Epithelial cell of esophagus (primary cell): ENCODE data around the gene ERCC6L2.

Experiments
- DNase-seq: peaks from one replicate; pipeline ENCODE4 v3.0.0; 2010; ENCODE audit warnings: low read depth
- H3K4me3 ChIP-seq: 2 replicates; pipeline ENCODE4 v1.5.1; 2011; ENCODE audit warnings: mild to moderate bottlenecking, low read length, control low read depth
- TF ChIP-seq, protein P1 (sequence below): IDR thresholded peaks from 2 replicates; pipeline ENCODE4 v1.5.1; 2011; ENCODE audit warnings: low read depth, mild to moderate bottlenecking, low read length, control low read depth, inconsistent platforms; ENCODE audit not compliant: insufficient read depth; ENCODE audit errors: missing control alignments

ERCC6L2 gene

DNA sequence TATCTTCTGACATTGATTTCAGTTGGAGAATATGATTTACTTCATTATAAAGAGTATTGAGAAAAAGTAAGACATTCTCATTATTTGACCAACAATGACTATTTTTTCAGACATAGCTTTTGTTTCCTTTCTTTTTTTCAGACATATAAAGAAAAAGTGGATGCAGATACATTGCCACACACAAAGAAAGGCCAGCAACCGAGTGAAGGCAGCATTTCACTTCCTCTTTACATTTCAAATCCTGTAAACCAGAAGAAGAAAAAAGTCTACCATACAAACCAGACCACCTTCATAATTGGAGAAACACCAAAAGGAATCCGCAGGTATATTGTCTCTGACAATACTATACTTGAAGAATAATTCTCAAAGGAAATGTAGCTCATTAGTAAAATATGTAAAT lies 128.9 kb downstream of the ERCC6L2 start:
- TF ChIP-seq, protein P1, sequence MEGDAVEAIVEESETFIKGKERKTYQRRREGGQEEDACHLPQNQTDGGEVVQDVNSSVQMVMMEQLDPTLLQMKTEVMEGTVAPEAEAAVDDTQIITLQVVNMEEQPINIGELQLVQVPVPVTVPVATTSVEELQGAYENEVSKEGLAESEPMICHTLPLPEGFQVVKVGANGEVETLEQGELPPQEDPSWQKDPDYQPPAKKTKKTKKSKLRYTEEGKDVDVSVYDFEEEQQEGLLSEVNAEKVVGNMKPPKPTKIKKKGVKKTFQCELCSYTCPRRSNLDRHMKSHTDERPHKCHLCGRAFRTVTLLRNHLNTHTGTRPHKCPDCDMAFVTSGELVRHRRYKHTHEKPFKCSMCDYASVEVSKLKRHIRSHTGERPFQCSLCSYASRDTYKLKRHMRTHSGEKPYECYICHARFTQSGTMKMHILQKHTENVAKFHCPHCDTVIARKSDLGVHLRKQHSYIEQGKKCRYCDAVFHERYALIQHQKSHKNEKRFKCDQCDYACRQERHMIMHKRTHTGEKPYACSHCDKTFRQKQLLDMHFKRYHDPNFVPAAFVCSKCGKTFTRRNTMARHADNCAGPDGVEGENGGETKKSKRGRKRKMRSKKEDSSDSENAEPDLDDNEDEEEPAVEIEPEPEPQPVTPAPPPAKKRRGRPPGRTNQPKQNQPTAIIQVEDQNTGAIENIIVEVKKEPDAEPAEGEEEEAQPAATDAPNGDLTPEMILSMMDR: no peak
- no peak for DNase-seq
- H3K4me3 ChIP-seq: no peak overlapping the region

DNA sequence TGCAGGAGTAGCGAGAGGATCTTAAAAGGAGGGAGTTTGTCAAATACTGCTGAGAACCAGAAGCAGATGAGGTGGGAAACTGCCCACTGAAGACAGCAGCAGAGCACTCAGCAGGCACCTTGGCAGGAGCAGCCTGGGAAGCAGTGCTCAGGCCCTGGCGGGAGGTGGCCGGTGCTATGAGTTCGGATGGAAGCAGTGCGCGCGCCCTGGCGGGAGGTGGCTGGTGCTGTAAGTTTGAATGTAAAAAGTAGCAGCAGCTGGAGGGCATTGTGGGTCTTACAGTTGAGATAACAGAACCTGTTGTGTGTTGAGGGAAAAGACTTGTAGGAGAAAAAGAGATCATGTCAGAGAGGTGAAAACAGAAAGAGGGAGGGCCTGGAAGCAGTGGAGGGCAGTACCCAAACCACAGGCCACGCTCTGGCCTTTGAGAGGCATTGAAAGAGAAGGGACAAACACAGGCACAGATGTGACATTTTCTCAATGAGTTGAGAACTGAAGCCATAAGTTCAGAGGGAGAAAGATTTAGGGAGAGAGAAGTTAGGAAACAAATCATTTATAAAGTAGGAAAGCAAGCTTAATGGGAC lies 130.9 kb downstream of the ERCC6L2 start:
- TF ChIP-seq, protein P1: no peak
- no peak for DNase-seq
- H3K4me3 ChIP-seq: no peak overlapping the region

DNA sequence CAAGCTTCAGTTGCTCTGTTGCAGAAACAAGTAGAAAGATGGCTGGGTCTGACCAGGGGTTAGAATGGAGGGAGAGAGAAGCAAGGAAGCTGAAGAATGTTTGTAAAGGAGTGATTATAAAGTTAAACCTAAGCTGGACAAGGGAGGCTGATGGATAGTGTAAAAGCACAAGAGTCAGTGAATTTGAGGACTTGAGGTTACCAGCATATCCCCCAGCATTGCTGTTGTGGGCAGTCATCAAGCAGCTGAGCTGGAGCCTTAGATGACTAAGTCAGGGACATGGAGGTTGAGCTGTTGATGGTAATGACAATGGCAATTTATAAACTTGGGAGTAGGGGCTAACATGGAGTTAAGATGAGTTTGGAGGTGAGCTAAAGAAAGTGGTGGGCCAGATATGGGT lies 131.5 kb downstream of the ERCC6L2 start:
- TF ChIP-seq, protein P1: no peak
- no peak for DNase-seq
- H3K4me3 ChIP-seq: no peak overlapping the region

DNA sequence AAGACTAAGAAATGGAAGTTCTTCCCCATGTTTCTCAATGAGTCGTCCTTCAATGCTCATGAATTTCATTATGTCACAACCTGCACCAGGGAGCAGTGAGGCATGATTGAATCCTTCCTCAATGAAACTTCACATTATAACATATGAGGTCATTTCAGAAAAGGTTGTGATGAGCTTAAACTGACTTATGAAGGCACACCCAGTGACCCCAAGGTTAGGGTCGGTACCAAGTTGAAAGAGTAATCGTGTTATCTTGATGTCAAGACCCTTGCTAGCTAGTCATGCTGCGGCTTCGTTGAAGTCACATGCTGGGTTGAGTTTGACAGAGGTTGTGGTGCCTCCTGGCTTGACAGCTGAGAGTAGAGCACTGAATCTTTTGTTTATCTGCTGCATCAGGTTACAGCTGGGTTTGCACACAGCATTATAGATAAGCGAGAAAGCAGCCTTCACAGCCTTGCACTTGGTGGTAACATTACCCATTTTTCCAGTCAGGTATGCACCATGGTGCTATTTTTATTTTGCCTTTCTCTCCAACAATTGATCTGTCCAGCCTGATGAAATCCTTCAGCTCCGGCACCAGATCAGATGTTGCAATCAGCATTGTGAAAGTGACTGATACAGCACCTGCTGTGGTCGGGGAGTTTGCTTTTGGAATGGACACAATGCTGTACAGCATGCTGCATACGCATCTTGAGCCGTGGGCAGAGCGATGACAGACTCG lies 133.2 kb downstream of the ERCC6L2 start:
- TF ChIP-seq, protein P1: no peak
- peak; percentile 59 for DNase-seq
- H3K4me3 ChIP-seq: no peak overlapping the region

DNA sequence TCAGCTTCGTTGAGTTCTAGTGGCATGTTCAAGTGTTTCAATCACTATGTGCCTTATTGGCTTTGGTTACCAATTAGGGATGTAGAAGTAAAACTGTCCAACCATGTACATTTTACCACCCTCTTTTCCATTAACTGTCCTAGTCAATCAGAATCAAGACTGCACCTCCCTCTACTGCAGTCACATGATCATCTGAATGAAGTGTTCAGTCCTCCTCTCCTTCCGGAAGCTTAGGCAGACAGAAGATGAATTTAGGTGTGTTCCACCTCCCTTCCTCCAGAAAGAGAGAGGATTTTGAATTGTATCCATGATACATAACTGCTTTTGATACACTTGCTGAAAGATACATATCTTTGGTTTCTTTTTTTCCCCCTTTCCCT lies 133.7 kb downstream of the ERCC6L2 start:
- H3K4me3 ChIP-seq: no peak overlapping the region
- TF ChIP-seq, protein P1: no peak
- no peak for DNase-seq

DNA sequence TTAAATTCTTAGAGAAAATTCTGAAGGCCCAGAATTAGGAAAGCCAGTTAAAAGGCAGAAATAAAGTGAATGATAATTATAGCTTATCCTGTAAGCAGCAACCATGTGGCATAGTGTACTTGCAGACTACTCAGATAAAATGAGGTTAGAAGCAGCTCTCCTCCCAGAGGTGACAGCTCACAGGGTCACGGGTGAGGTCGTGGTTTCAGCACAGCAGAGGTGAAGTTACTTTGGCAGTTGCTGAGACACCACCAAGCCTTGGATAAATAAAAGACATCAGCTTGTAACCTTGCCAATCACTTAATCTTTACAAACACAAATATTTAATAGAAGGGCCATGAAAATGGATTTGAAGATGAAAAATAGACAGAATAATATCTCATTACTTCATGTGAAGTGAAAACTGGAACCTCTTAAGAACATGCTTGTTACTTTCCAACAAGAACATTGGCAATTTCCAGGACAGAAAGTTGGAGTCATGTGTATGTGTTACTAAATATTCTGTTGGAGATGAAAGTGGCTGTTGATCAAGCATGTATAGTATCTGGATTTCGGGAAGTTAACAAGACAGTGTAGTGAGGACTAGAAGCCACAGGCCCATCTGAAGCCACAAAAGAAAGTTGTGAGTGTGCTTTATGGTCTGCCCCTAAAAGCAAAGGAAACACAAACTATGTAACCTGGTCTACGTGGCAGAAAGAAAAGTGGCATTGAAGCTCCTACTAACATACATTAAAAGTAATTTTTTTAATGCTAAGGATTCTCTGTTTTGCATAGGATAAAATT lies 134.4 kb downstream of the ERCC6L2 start:
- no peak for DNase-seq
- H3K4me3 ChIP-seq: no peak overlapping the region
- TF ChIP-seq, protein P1: no peak
